ENCODE data around the gene TRAF3IP1.
"Not testable (repeated sequence)": the region's sequence is repeated elsewhere in the genome, so short reads cannot be mapped to it uniquely, and the experiment has no call there.

TRAF3IP1 gene

GRCh38 chr2:238439917-238440316 lies 119.6 kb downstream of the TRAF3IP1 start:
- in situ Hi-C loops (cut with MboI; ENCODE audit: low sequenced_read_pairs): no loop called here
- no peak for DNase-seq (ENCODE audit: low spot score in 2 of 2)
- Histone ChIP-seq H3K4me1 (no peaks in the 10 kb centered on the region; the same call in 1 of the 2 replicates), H3K36me3 (replicated peaks) (peaks cover 39% of the 10 kb centered on the region), H3K9me3 (no peaks in the 10 kb centered on the region), H3K27me3 (ENCODE audit: low read depth) (no peaks in the 10 kb centered on the region), H3K4me3 (no peak overlapping the region)

- Histone ChIP-seq H3K36me3 (replicated peaks) (peaks cover 40% of the 10 kb centered on the region), H3K4me1 (no peaks in the 10 kb centered on the region; the same call in 1 of the 2 replicates), H3K27me3 (ENCODE audit: low read depth) (no peaks in the 10 kb centered on the region), H3K9me3 (no peaks in the 10 kb centered on the region), H3K4me3 (no peak overlapping the region)
- in situ Hi-C loops (cut with MboI; ENCODE audit: low sequenced_read_pairs): no loop called here
- DNase-seq (ENCODE audit: low spot score in 2 of 2): no peak
Observed at GRCh38 chr2:238440331-238440730, 120.0 kb downstream of the TRAF3IP1 start.

- in situ Hi-C loops (cut with MboI; ENCODE audit: low sequenced_read_pairs): no loop called here
- Histone ChIP-seq H3K36me3 (replicated peaks) (peaks cover 40% of the 10 kb centered on the region), H3K4me3 (no peak overlapping the region), H3K4me1 (no peaks in the 10 kb centered on the region; the same call in 1 of the 2 replicates), H3K27me3 (ENCODE audit: low read depth) (no peaks in the 10 kb centered on the region), H3K9me3 (no peaks in the 10 kb centered on the region)
- no peak for DNase-seq (ENCODE audit: low spot score in 2 of 2)
Observed at GRCh38 chr2:238440767-238441166, 120.4 kb downstream of the TRAF3IP1 start.

- Histone ChIP-seq H3K36me3 (replicated peaks) (peaks cover 42% of the 10 kb centered on the region), H3K27me3 (ENCODE audit: low read depth) (no peaks in the 10 kb centered on the region)
- DNase-seq (ENCODE audit: low spot score in 2 of 2): no peak
Observed at GRCh38 chr2:238441262-238442114, 121.2 kb downstream of the TRAF3IP1 start.

GRCh38 chr2:238442257-238442656 lies 121.9 kb downstream of the TRAF3IP1 start:
- H3K9me3 ChIP-seq; H3K4me3 ChIP-seq; H3K4me1 ChIP-seq; in situ Hi-C loops (cut with MboI; ENCODE audit: low sequenced_read_pairs); H3K27me3 ChIP-seq (ENCODE audit: low read depth): not testable (repeated sequence)
- H3K36me3 ChIP-seq (replicated peaks): peaks cover 45% of the 10 kb centered on the region
- DNase-seq (ENCODE audit: low spot score in 2 of 2): peak in 1 of 2 experiments; percentile 7

More at GRCh38 chr2:238441262-238442114, 121.2 kb downstream of the TRAF3IP1 start:
- Histone ChIP-seq H3K4me3 (no peak overlapping the region), H3K4me1 (no peaks in the 10 kb centered on the region; the same call in 1 of the 2 replicates), H3K9me3 (no peaks in the 10 kb centered on the region)
- in situ Hi-C loops (cut with MboI; ENCODE audit: low sequenced_read_pairs): no loop called here

GRCh38 chr2:238444242-238444641 lies 123.9 kb downstream of the TRAF3IP1 start:
- Histone ChIP-seq H3K4me3 (no peak overlapping the region), H3K36me3 (replicated peaks) (peaks cover 55% of the 10 kb centered on the region), H3K27me3 (ENCODE audit: low read depth) (no peaks in the 10 kb centered on the region), H3K9me3 (no peaks in the 10 kb centered on the region), H3K4me1 (no peaks in the 10 kb centered on the region; the same call in 1 of the 2 replicates)
- in situ Hi-C loops (cut with MboI; ENCODE audit: low sequenced_read_pairs): no loop called here
- DNase-seq (ENCODE audit: low spot score in 2 of 2): no peak

GRCh38 chr2:238445409-238446190 lies 125.3 kb downstream of the TRAF3IP1 start:
- Histone ChIP-seq H3K9me3 (no peaks in the 10 kb centered on the region), H3K4me3 (no peak overlapping the region), H3K4me1 (no peaks in the 10 kb centered on the region; the same call in 1 of the 2 replicates), H3K36me3 (replicated peaks) (peaks cover 61% of the 10 kb centered on the region), H3K27me3 (ENCODE audit: low read depth) (no peaks in the 10 kb centered on the region)
- no peak for DNase-seq (ENCODE audit: low spot score in 2 of 2)
- in situ Hi-C loops (cut with MboI; ENCODE audit: low sequenced_read_pairs): no loop called here

- peaks cover 60% of the 10 kb centered on the region for H3K36me3 ChIP-seq (replicated peaks)
- no peaks in the 10 kb centered on the region for H3K9me3 ChIP-seq
- no peak for DNase-seq (ENCODE audit: low spot score in 2 of 2)
- no peaks in the 10 kb centered on the region; the same call in 1 of the 2 replicates for H3K4me1 ChIP-seq
- H3K27me3 ChIP-seq (ENCODE audit: low read depth): no peaks in the 10 kb centered on the region
- in situ Hi-C loops (cut with MboI; ENCODE audit: low sequenced_read_pairs): no loop called here
- no peak overlapping the region for H3K4me3 ChIP-seq
Observed at GRCh38 chr2:238446371-238446770, 126.1 kb downstream of the TRAF3IP1 start.

- H3K4me1 ChIP-seq: no peaks in the 10 kb centered on the region
- H3K4me3 ChIP-seq: no peak overlapping the region
- H3K27me3 ChIP-seq (ENCODE audit: low read depth): no peaks in the 10 kb centered on the region
- in situ Hi-C loops (cut with MboI; ENCODE audit: low sequenced_read_pairs): no loop called here
- DNase-seq (ENCODE audit: low spot score in 2 of 2): no peak
- H3K9me3 ChIP-seq: no peaks in the 10 kb centered on the region
- H3K36me3 ChIP-seq (replicated peaks): peaks cover 60% of the 10 kb centered on the region
Observed at GRCh38 chr2:238448031-238448955, 128.0 kb downstream of the TRAF3IP1 start.

GRCh38 chr2:238449241-238449640 lies 128.9 kb downstream of the TRAF3IP1 start:
- Histone ChIP-seq H3K27me3 (ENCODE audit: low read depth) (no peaks in the 10 kb centered on the region), H3K9me3 (no peaks in the 10 kb centered on the region), H3K36me3 (replicated peaks) (peaks cover 53% of the 10 kb centered on the region), H3K4me3 (no peak overlapping the region), H3K4me1 (no peaks in the 10 kb centered on the region)
- DNase-seq (ENCODE audit: low spot score in 2 of 2): no peak
- in situ Hi-C loops (cut with MboI; ENCODE audit: low sequenced_read_pairs): no loop called here

- Histone ChIP-seq H3K9me3 (no peaks in the 10 kb centered on the region), H3K36me3 (replicated peaks) (peaks cover 45% of the 10 kb centered on the region), H3K27me3 (ENCODE audit: low read depth) (no peaks in the 10 kb centered on the region), H3K4me3 (no peak overlapping the region), H3K4me1 (no peaks in the 10 kb centered on the region)
- no peak for DNase-seq (ENCODE audit: low spot score in 2 of 2)
- in situ Hi-C loops (cut with MboI; ENCODE audit: low sequenced_read_pairs): no loop called here
Observed at GRCh38 chr2:238449909-238450417, 129.6 kb downstream of the TRAF3IP1 start.

- Histone ChIP-seq H3K36me3 (replicated peaks) (peaks cover 41% of the 10 kb centered on the region), H3K27me3 (ENCODE audit: low read depth) (no peaks in the 10 kb centered on the region), H3K9me3 (no peaks in the 10 kb centered on the region), H3K4me3 (no peak overlapping the region), H3K4me1 (no peaks in the 10 kb centered on the region)
- DNase-seq (ENCODE audit: low spot score in 2 of 2): no peak
- in situ Hi-C loops (cut with MboI; ENCODE audit: low sequenced_read_pairs): no loop called here
Observed at GRCh38 chr2:238450440-238450861, 130.1 kb downstream of the TRAF3IP1 start.

All from HAP-1 (cell line).